GM13977 (cell line): ENCODE measurements around the gene CALHM2.

Experiments
- DNase-seq: peaks from one replicate; pipeline ENCODE4 v3.0.0; 2012; ENCODE audit warnings: low spot score
- in situ Hi-C: fragments of 300-500 bp; cut with MboI; formaldehyde crosslinking; loops from one replicate; pipeline ENCODE4 v1.12.0; 2022; ENCODE audit warnings: low sequenced_read_pairs, low pct_unique_long_range_greater_than_20kb, mixed read lengths, inconsistent platforms; ENCODE audit not compliant: unreplicated experiment
- TF ChIP-seq, protein P1 (sequence below): IDR thresholded peaks from 2 replicates; pipeline ENCODE4 v1.5.1; 2012; ENCODE audit warnings: mild to moderate bottlenecking, control low read depth; ENCODE audit not compliant: insufficient read depth; ENCODE audit errors: extremely low read depth, missing control alignments

Gene CALHM2

DNA sequence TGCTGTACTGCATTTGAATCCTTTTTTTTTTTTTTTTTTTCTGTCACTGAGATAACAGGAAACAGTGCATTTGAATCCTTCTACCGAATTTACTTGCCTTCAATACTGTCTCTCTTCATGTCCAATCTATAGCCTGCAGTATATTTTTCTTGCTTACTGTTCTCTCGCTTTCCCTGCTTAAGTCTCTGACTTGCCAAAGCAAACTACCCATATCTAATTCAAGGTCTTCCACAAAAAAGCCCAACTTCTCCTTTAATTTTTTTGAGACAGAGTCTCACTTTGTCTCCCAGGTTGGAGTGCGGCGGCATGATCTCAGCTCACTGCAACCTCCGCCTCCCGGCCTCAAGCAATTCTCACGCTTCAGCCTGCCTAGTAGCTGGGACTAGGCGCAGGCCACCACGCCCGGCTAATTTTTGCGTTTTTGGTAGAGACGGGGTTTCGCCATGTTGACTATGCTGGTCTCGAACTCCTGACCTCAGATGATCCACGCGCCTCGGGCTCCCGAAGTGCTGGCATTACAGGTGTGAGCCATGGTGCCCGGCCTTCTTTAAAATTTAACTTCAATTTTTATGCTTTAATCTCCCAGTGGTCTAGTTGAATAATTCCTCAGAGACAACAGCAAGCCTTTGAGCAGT, 54.9 kb downstream of the CALHM2 start:
- no peak for DNase-seq
- in situ Hi-C loops: no loop called here
- TF ChIP-seq, protein P1, sequence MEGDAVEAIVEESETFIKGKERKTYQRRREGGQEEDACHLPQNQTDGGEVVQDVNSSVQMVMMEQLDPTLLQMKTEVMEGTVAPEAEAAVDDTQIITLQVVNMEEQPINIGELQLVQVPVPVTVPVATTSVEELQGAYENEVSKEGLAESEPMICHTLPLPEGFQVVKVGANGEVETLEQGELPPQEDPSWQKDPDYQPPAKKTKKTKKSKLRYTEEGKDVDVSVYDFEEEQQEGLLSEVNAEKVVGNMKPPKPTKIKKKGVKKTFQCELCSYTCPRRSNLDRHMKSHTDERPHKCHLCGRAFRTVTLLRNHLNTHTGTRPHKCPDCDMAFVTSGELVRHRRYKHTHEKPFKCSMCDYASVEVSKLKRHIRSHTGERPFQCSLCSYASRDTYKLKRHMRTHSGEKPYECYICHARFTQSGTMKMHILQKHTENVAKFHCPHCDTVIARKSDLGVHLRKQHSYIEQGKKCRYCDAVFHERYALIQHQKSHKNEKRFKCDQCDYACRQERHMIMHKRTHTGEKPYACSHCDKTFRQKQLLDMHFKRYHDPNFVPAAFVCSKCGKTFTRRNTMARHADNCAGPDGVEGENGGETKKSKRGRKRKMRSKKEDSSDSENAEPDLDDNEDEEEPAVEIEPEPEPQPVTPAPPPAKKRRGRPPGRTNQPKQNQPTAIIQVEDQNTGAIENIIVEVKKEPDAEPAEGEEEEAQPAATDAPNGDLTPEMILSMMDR: no peak

DNA sequence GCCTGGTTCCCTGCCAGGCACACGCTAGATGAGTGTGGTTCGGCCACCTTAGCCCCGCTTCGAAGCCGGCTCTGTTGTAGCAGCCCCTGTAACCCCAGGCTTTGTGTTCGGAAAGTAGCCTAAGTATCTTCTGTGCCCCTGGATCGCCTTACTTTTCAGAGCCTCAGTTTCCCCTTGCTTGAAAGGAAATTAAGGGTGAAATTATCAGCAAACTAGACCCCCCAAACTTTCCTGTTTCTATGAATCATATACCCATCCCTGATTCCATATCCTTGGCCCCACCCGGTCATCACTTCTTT, 55.4 kb downstream of the CALHM2 start:
- in situ Hi-C loops: no loop called here
- TF ChIP-seq, protein P1: no peak
- no peak for DNase-seq
